GM23248 (cell line): ENCODE data around the gene GRIP1.

ENCODE experiments used
- EZH2 ChIP-seq: fragments of 200-600 bp; sonication (generic); IDR thresholded peaks from 2 replicates; pipeline ENCODE4 v1.6.1; 2018; ENCODE audit warnings: antibody characterized with exemption, mild to moderate bottlenecking; ENCODE audit not compliant: insufficient read depth, poor library complexity, severe bottlenecking
- EZH2phosphoT487 ChIP-seq: fragments of 200-600 bp; sonication (generic); IDR thresholded peaks from 2 replicates; pipeline ENCODE4 v1.6.1; 2018; ENCODE audit warnings: antibody characterized with exemption, moderate library complexity, mild to moderate bottlenecking, low read depth; ENCODE audit not compliant: insufficient read depth

GRCh38 chr12:66405395-66405794 is 273.5 kb downstream of the GRIP1 start:
- TF ChIP-seq EZH2phosphoT487 (no peak), EZH2 (no peak)
